Measurements from ENCODE around the gene PACSIN2. TPM values are rescaled to one million over a fixed set of nuclear protein-coding genes. Genes with fewer than 3 reads are reported as not detected.
"Not testable (repeated sequence)": the region's sequence is repeated elsewhere in the genome, so short reads cannot be mapped to it uniquely, and the experiment has no call there.

Gene PACSIN2
- total RNA-seq, 1 donor from 2014 or later: 78.5 TPM

- no peak for DNase-seq (ENCODE audit: low spot score)
Observed at GRCh38 chr22:42992092-42992491, 22.9 kb downstream of the PACSIN2 start.

GRCh38 chr22:42991010-42991651 lies 23.8 kb downstream of the PACSIN2 start:
- DNase-seq (ENCODE audit: low spot score): no peak

- DNase-seq (ENCODE audit: low spot score): no peak
Observed at GRCh38 chr22:42990131-42990838, 24.7 kb downstream of the PACSIN2 start.

- DNase-seq (ENCODE audit: low spot score): no peak
Observed at GRCh38 chr22:42986115-42986514, 28.8 kb downstream of the PACSIN2 start.

- no peak for DNase-seq (ENCODE audit: low spot score)
Observed at GRCh38 chr22:42985531-42985905, 29.4 kb downstream of the PACSIN2 start.

- DNase-seq (ENCODE audit: low spot score): no peak
Observed at GRCh38 chr22:42984814-42985530, 30.0 kb downstream of the PACSIN2 start.

- DNase-seq (ENCODE audit: low spot score): no peak
Observed at GRCh38 chr22:42984397-42984796, 30.6 kb downstream of the PACSIN2 start.

- DNase-seq (ENCODE audit: low spot score): no peak
Observed at GRCh38 chr22:42983470-42983869, 31.5 kb downstream of the PACSIN2 start.

GRCh38 chr22:42979606-42980005 lies 35.3 kb downstream of the PACSIN2 start:
- no peak for DNase-seq (ENCODE audit: low spot score)

- no peak for DNase-seq (ENCODE audit: low spot score)
Observed at GRCh38 chr22:42978453-42979103, 36.4 kb downstream of the PACSIN2 start.

GRCh38 chr22:42977569-42977968 lies 37.4 kb downstream of the PACSIN2 start:
- DNase-seq (ENCODE audit: low spot score): no peak

- no peak for DNase-seq (ENCODE audit: low spot score)
Observed at GRCh38 chr22:42976217-42976933, 38.6 kb downstream of the PACSIN2 start.

- DNase-seq (ENCODE audit: low spot score): no peak
Observed at GRCh38 chr22:42974223-42974622, 40.7 kb downstream of the PACSIN2 start.

- no peak for DNase-seq (ENCODE audit: low spot score)
Observed at GRCh38 chr22:42973536-42973881, 41.4 kb downstream of the PACSIN2 start.

GRCh38 chr22:42972649-42973535 lies 42.1 kb downstream of the PACSIN2 start:
- DNase-seq (ENCODE audit: low spot score): no peak

GRCh38 chr22:42971473-42971860 lies 43.5 kb downstream of the PACSIN2 start:
- DNase-seq (ENCODE audit: low spot score): not testable (repeated sequence)

- no peak for DNase-seq (ENCODE audit: low spot score)
Observed at GRCh38 chr22:42970029-42970428, 44.9 kb downstream of the PACSIN2 start.

GRCh38 chr22:42969348-42969975 lies 45.5 kb downstream of the PACSIN2 start:
- no peak for DNase-seq (ENCODE audit: low spot score)

GRCh38 chr22:42967933-42968332 lies 47.0 kb downstream of the PACSIN2 start:
- no peak for DNase-seq (ENCODE audit: low spot score)

- no peak for DNase-seq (ENCODE audit: low spot score)
Observed at GRCh38 chr22:42967005-42967404, 47.9 kb downstream of the PACSIN2 start.

Data from ureter (tissue), 1 donor.